ENCODE measurements around the gene NMB. TPM values are rescaled to one million over a fixed set of nuclear protein-coding genes. Genes with fewer than 3 reads are reported as not detected.
"Not testable (repeated sequence)": the region's sequence is repeated elsewhere in the genome, so short reads cannot be mapped to it uniquely, and the experiment has no call there.

Gene NMB
- total RNA-seq, 2 donors from 2014 or later = 6.2 to 16.6 TPM

DNA sequence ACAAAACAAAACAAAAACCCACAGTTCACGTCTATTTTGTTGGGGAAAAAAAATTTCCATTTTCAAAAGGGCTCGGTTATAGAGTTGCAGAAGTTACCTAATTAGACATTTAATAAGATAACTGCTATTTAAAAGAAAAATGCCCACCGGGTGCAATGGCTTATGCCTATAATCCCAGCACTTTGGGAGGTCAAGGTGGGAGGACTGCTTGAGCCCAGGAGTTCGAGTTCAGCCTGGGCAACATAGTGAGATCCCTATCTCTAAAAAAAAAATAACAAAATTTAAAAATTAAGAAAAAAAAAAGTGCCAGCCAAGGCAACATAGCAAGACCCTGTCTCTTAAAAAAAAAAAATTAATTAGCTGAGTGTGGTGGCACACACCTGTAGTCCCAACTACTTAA, 38.8 kb upstream of the NMB start:
- WGBS = 80% methylated on average over 4 of the region's 4 CpGs
- no peaks in the 10 kb centered on the region for H3K4me1 ChIP-seq (replicated peaks)

GRCh38 chr15:84690342-84690741, 32.3 kb upstream of the NMB start:
- Histone ChIP-seq H3K27ac (no peak overlapping the region), H3K27me3 (replicated peaks; ENCODE audit: insufficient read depth) (no peaks in the 10 kb centered on the region), H3K9me3 (no peaks in the 10 kb centered on the region), H3K36me3 (no peaks in the 10 kb centered on the region), H3K4me1 (replicated peaks) (no peaks in the 10 kb centered on the region), H3K4me3 (no peak overlapping the region)
- DNase-seq (ENCODE audit: low spot score) = no peak
- TF ChIP-seq CTCF (IDR thresholded peaks at IDR 0.05) (no peak), POLR2A (IDR thresholded peaks at IDR 0.05) (no peak), POLR2AphosphoS5 (IDR thresholded peaks at IDR 0.05) (no peak)
- 95% methylated on average over 8 of the region's 8 CpGs for WGBS
- intact Hi-C loops (cut with DNase I) = no loop called here

More for the DNA sequence above, 38.8 kb upstream of the NMB start:
- Histone ChIP-seq H3K27ac (no peak overlapping the region), H3K9me3 (no peaks in the 10 kb centered on the region), H3K27me3 (replicated peaks; ENCODE audit: insufficient read depth) (no peaks in the 10 kb centered on the region), H3K4me3 (no peak overlapping the region), H3K36me3 (no peaks in the 10 kb centered on the region)
- TF ChIP-seq CTCF (IDR thresholded peaks at IDR 0.05) = no peak
- TF ChIP-seq POLR2A (IDR thresholded peaks at IDR 0.05) = no peak
- no peak for TF ChIP-seq POLR2AphosphoS5 (IDR thresholded peaks at IDR 0.05)
- DNase-seq (ENCODE audit: low spot score) = no peak
- intact Hi-C loops (cut with DNase I) = no loop called here

- Histone ChIP-seq H3K9me3 (no peaks in the 10 kb centered on the region), H3K27me3 (replicated peaks; ENCODE audit: insufficient read depth) (no peaks in the 10 kb centered on the region), H3K4me1 (replicated peaks) (no peaks in the 10 kb centered on the region), H3K4me3 (no peak overlapping the region), H3K27ac (no peak overlapping the region), H3K36me3 (no peaks in the 10 kb centered on the region)
- 98% methylated on average over 4 of the region's 4 CpGs for WGBS
- DNase-seq (ENCODE audit: low spot score) = no peak
- intact Hi-C loops (cut with DNase I) = no loop called here
- no peak for TF ChIP-seq POLR2A (IDR thresholded peaks at IDR 0.05)
- no peak for TF ChIP-seq POLR2AphosphoS5 (IDR thresholded peaks at IDR 0.05)
- TF ChIP-seq CTCF (IDR thresholded peaks at IDR 0.05) = no peak
Measured at GRCh38 chr15:84689858-84690257, 31.9 kb upstream of the NMB start.

DNA sequence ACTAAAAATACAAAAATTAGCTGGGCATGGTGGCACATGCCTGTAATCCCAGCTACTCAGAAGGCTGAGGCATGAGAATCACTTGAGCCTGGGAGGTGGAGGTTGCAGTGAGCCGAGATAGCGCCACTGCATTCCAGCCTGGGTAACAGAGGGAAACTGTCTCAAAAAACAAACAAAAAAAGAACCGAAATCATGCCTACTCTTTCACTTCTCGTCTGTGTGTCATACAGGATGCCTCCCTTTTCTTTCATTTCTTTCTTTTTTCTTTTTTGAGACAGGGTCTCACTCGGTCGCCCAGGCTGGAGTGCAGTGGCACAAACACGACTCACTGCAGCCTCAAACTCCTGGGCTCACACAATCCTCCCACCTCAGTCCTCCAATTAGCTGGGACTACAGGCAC, 28.4 kb upstream of the NMB start:
- H3K36me3 ChIP-seq; H3K4me1 ChIP-seq (replicated peaks); H3K27me3 ChIP-seq (replicated peaks; ENCODE audit: insufficient read depth); H3K4me3 ChIP-seq; intact Hi-C loops (cut with DNase I); H3K9me3 ChIP-seq; DNase-seq (ENCODE audit: low spot score); H3K27ac ChIP-seq: not testable (repeated sequence)
- 92% methylated on average over 7 of the region's 7 CpGs for WGBS

DNA sequence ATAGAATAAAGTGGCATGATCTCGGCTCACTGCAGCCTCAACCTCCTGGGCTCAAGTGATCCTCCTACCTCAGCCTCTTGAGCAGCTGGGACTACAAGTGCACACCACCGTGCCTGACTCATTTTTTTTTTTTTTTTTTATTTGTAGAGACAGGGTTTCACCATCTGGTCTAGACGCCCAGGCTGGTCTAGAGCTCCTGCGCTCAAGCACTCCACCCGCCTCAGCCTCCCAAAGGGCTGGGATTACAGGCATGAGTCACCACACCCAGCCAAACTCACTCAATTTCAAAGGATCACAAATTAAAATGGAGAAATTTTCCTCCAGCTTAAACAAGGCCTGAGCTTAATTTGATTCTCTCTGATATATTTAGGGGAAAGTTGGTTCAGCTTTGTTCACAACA, 27.3 kb upstream of the NMB start:
- intact Hi-C loops (cut with DNase I) = no loop called here
- no peaks in the 10 kb centered on the region for H3K9me3 ChIP-seq
- H3K36me3 ChIP-seq = peaks cover 0 to 4% of the 10 kb centered on the region in 2 donors
- TF ChIP-seq POLR2AphosphoS5 (IDR thresholded peaks at IDR 0.05) (no peak), CTCF (IDR thresholded peaks at IDR 0.05) (no peak), POLR2A (IDR thresholded peaks at IDR 0.05) (no peak)
- H3K27me3 ChIP-seq (replicated peaks; ENCODE audit: insufficient read depth) = no peaks in the 10 kb centered on the region
- 87% methylated on average over 5 of the region's 5 CpGs for WGBS
- no peak for DNase-seq (ENCODE audit: low spot score)
- H3K4me1 ChIP-seq (replicated peaks) = no peaks in the 10 kb centered on the region
- no peak overlapping the region for H3K4me3 ChIP-seq
- H3K27ac ChIP-seq = no peak overlapping the region
